GM19395 (cell line): ENCODE data around the gene GTF2F1.
"Not testable (repeated sequence)": the region's sequence is repeated elsewhere in the genome, so short reads cannot be mapped to it uniquely, and the experiment has no call there.

Experiments used
- ATAC-seq: cut with Tn5 transposase; IDR thresholded peaks from one replicate; pipeline ENCODE4 v1.9.1; 2021; ENCODE audit warnings: mild to moderate bottlenecking, moderate library complexity; ENCODE audit not compliant: unreplicated experiment

The GTF2F1 gene

GRCh38 chr19:6358003-6358402 lies 35.0 kb downstream of the GTF2F1 start:
- no peak for ATAC-seq

- ATAC-seq = no peak
These were observed 35.8 kb downstream of the GTF2F1 start for GRCh38 chr19:6357174-6357573.

- ATAC-seq = not testable (repeated sequence)
These were observed 37.5 kb downstream of the GTF2F1 start for GRCh38 chr19:6355321-6356040.

- ATAC-seq = no peak
These were observed 38.8 kb downstream of the GTF2F1 start for GRCh38 chr19:6354098-6354674.

- no peak for ATAC-seq
These were observed 40.4 kb downstream of the GTF2F1 start for GRCh38 chr19:6352381-6353165.

- no peak for ATAC-seq
These were observed 42.3 kb downstream of the GTF2F1 start for GRCh38 chr19:6350688-6351087.

- ATAC-seq = not testable (repeated sequence)
These were observed 43.7 kb downstream of the GTF2F1 start for GRCh38 chr19:6349271-6349670.

GRCh38 chr19:6343462-6343861 lies 49.5 kb downstream of the GTF2F1 start:
- ATAC-seq = no peak

GRCh38 chr19:6340493-6341201 lies 52.3 kb downstream of the GTF2F1 start:
- ATAC-seq = no peak

- no peak for ATAC-seq
These were observed 58.3 kb downstream of the GTF2F1 start for GRCh38 chr19:6334490-6335285.

- ATAC-seq = no peak
These were observed 59.5 kb downstream of the GTF2F1 start, which contains the start of gene ACER1 for GRCh38 chr19:6333439-6333838. TSS of gene ACER1 (minus strand) at chr19:6333612. CDS start at chr19:6333551, 61 bp downstream.
